Natural killer cell (primary cell): ENCODE measurements around the gene IL17A. TPM values are rescaled to one million over a fixed set of nuclear protein-coding genes. Genes with fewer than 3 reads are reported as not detected.

Experiments
- ATAC-seq, 3 donors: fragments of 150-1000 bp in 2 of 3; fragments of 200-7000 bp in 1 of 3; cut with Tn5 transposase; 1 replicate in 1 of 3; 2 replicates in 2 of 3; pipeline ENCODE4 v1.10.0; 2021; ENCODE audit warnings: mild to moderate bottlenecking in 2 of 3, moderate library complexity in 2 of 3
- DNase-seq, 2 donors: peaks; one replicate each; pipeline versions ENCODE4 v3.0.0 to v3.0.0-alpha.2; 2013 to 2021; ENCODE audit warnings: mixed read lengths in 1 of 2
- H3K27ac ChIP-seq: one replicate; pipeline ENCODE4 v1.5.1; 2013; ENCODE audit warnings: mild to moderate bottlenecking, low read length
- H3K27me3 ChIP-seq: one replicate; pipeline ENCODE4 v1.6.1; 2013; ENCODE audit warnings: low read length; ENCODE audit not compliant: control insufficient read depth, insufficient read depth
- H3K36me3 ChIP-seq: one replicate; pipeline ENCODE4 v1.6.1; 2013; ENCODE audit warnings: low read length; ENCODE audit not compliant: control insufficient read depth, insufficient read depth
- H3K4me1 ChIP-seq: one replicate; pipeline ENCODE4 v1.6.1; 2013; ENCODE audit warnings: low read length; ENCODE audit not compliant: control insufficient read depth, insufficient read depth
- H3K4me3 ChIP-seq: one replicate; pipeline ENCODE4 v1.5.1; 2013; ENCODE audit warnings: low read length
- H3K9me3 ChIP-seq: one replicate; pipeline ENCODE4 v1.6.1; 2013; ENCODE audit warnings: low read length; ENCODE audit not compliant: control insufficient read depth, insufficient read depth
- H3K27ac Mint-ChIP-seq, 2 donors: one replicate each; pipeline ENCODE4 v1.8.0; 2022; ENCODE audit warnings: mild to moderate bottlenecking in 2 of 2, mixed read lengths in 2 of 2, moderate library complexity in 1 of 2
- H3K27me3 Mint-ChIP-seq, 2 donors: one replicate each; pipeline ENCODE4 v1.8.0; 2022; ENCODE audit warnings: low read depth in 2 of 2, mixed read lengths in 2 of 2
- H3K36me3 Mint-ChIP-seq: one replicate; pipeline ENCODE4 v1.8.0; 2022; ENCODE audit warnings: mixed read lengths
- H3K4me1 Mint-ChIP-seq, 2 donors: one replicate each; pipeline ENCODE4 v1.8.0; 2022; ENCODE audit warnings: mixed read lengths in 2 of 2
- H3K4me3 Mint-ChIP-seq: one replicate; pipeline ENCODE4 v1.8.0; 2022; ENCODE audit warnings: mild to moderate bottlenecking, moderate library complexity, mixed read lengths
- H3K9me3 Mint-ChIP-seq, 2 donors: one replicate each; pipeline ENCODE4 v1.8.0; 2022; ENCODE audit warnings: mixed read lengths in 2 of 2
- CTCF ChIP-seq: fragments of 200-600 bp; IDR thresholded peaks from one replicate; pipeline ENCODE4 v1.8.0; 2022; ENCODE audit warnings: antibody characterized with exemption
- WGBS: methylation state at CpG from one replicate; pipeline ENCODE4 v1.1.7; 2013; ENCODE audit warnings: missing lambda C conversion rate; ENCODE audit not compliant: insufficient coverage; 5-methylcytosine and 5-hydroxymethylcytosine counted together
- intact Hi-C: fragments of 100-400 bp; cut with micrococcal nuclease; formaldehyde crosslinking; loops from one replicate; pipeline ENCODE4 v1.14.2; 2022
- total RNA-seq, 4 donors: library from RNA; stranded (reverse); fragments of 120-200 nt in 1 of 4; gene quantifications; one replicate each; pipeline versions ENCODE4 v1.2.3 to v1.2.4, GENCODE V29; 2013 to 2022

Gene IL17A
- total RNA-seq, 3 donors from 2014 or later (not counting 1 experiment from before 2014, with no cell fraction given) = not detected

- ATAC-seq (no peak), DNase-seq (no peak)
- no peaks in the 10 kb centered on the region for H3K9me3 Mint-ChIP-seq
- H3K27ac Mint-ChIP-seq = no peak overlapping the region
- H3K4me1 Mint-ChIP-seq = peaks cover 0 to 5% of the 10 kb centered on the region in 2 donors
- Histone ChIP-seq H3K9me3 (no peaks in the 10 kb centered on the region), H3K4me1 (no peaks in the 10 kb centered on the region), H3K27me3 (no peaks in the 10 kb centered on the region), H3K36me3 (no peaks in the 10 kb centered on the region), H3K4me3 (no peak overlapping the region), H3K27ac (no peak overlapping the region)
- H3K27me3 Mint-ChIP-seq = peaks cover 32 to 53% of the 10 kb centered on the region in 2 donors
- H3K4me3 Mint-ChIP-seq = no peak overlapping the region
- no peaks in the 10 kb centered on the region for H3K36me3 Mint-ChIP-seq
- 79% methylated on average over 3 of the region's 3 CpGs for WGBS
- intact Hi-C loops = no loop called here
- TF ChIP-seq CTCF = no peak
Observed at GRCh38 chr6:52139985-52140680, 46.0 kb upstream of the IL17A start.

- ATAC-seq = no peak
- no peak for TF ChIP-seq CTCF
Observed at GRCh38 chr6:52141596-52141995, 44.6 kb upstream of the IL17A start.

GRCh38 chr6:52142556-52142955, 43.6 kb upstream of the IL17A start:
- Histone ChIP-seq H3K4me3 (no peak overlapping the region), H3K27ac (no peak overlapping the region), H3K36me3 (no peaks in the 10 kb centered on the region), H3K27me3 (peaks cover 5% of the 10 kb centered on the region), H3K9me3 (no peaks in the 10 kb centered on the region), H3K4me1 (no peaks in the 10 kb centered on the region)
- intact Hi-C loops = no loop called here
- H3K9me3 Mint-ChIP-seq = no peaks in the 10 kb centered on the region
- WGBS = 93% methylated on average over 1 of the region's 1 CpG
- H3K4me1 Mint-ChIP-seq = peaks cover 0 to 5% of the 10 kb centered on the region in 2 donors
- H3K27me3 Mint-ChIP-seq = peaks cover 34 to 49% of the 10 kb centered on the region in 2 donors
- H3K36me3 Mint-ChIP-seq = no peaks in the 10 kb centered on the region
- no peak for DNase-seq
- no peak overlapping the region for H3K27ac Mint-ChIP-seq
- TF ChIP-seq CTCF = no peak
- ATAC-seq = no peak
- no peak overlapping the region for H3K4me3 Mint-ChIP-seq

More at GRCh38 chr6:52141596-52141995, 44.6 kb upstream of the IL17A start:
- no peaks in the 10 kb centered on the region for H3K9me3 ChIP-seq
- H3K4me3 ChIP-seq = no peak overlapping the region
- DNase-seq = no peak
- intact Hi-C loops = no loop called here
- peaks cover 0 to 5% of the 10 kb centered on the region in 2 donors for H3K4me1 Mint-ChIP-seq
- H3K27me3 ChIP-seq = peaks cover 5% of the 10 kb centered on the region
- no peaks in the 10 kb centered on the region for H3K36me3 ChIP-seq
- no peaks in the 10 kb centered on the region for H3K4me1 ChIP-seq
- H3K4me3 Mint-ChIP-seq = no peak overlapping the region
- no peak overlapping the region for H3K27ac ChIP-seq
- H3K27ac Mint-ChIP-seq = no peak overlapping the region
- 93% methylated on average over 1 of the region's 1 CpG for WGBS
- no peaks in the 10 kb centered on the region for H3K36me3 Mint-ChIP-seq
- peaks cover 34 to 49% of the 10 kb centered on the region in 2 donors for H3K27me3 Mint-ChIP-seq
- H3K9me3 Mint-ChIP-seq = no peaks in the 10 kb centered on the region

DNA sequence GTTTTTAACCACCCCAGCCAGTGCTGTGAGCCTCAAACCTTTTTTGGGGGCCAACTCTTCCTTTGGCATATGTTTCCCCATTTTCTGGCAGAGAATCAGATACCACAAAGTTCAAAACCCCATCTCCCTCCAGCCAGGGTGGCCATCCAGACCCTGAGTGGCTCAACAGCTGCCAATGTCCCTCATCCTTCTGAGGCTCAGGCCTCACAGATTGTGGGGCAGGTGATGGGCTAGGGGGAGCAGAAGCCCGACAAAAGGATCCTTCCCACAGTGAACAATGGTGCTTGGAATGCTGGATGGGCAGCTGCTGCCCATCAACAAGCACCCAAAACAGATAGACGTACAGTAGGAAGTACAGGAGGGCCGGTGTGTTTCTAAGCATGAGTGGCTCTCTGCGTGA, 42.6 kb upstream of the IL17A start:
- peaks cover 5% of the 10 kb centered on the region for H3K27me3 ChIP-seq
- TF ChIP-seq CTCF = no peak
- peaks cover 0 to 5% of the 10 kb centered on the region in 2 donors for H3K4me1 Mint-ChIP-seq
- no peaks in the 10 kb centered on the region for H3K4me1 ChIP-seq
- no peaks in the 10 kb centered on the region for H3K9me3 Mint-ChIP-seq
- H3K36me3 Mint-ChIP-seq = no peaks in the 10 kb centered on the region
- no peaks in the 10 kb centered on the region for H3K36me3 ChIP-seq
- H3K27me3 Mint-ChIP-seq = peaks cover 34 to 49% of the 10 kb centered on the region in 2 donors
- intact Hi-C loops = no loop called here
- H3K27ac ChIP-seq = no peak overlapping the region
- DNase-seq (no peak), ATAC-seq (no peak)
- H3K9me3 ChIP-seq = no peaks in the 10 kb centered on the region
- no peak overlapping the region for H3K27ac Mint-ChIP-seq
- no peak overlapping the region for H3K4me3 ChIP-seq
- no peak overlapping the region for H3K4me3 Mint-ChIP-seq
- WGBS = 92% methylated on average over 3 of the region's 4 CpGs
